RWPE2 (cell line): Measurements from ENCODE around the gene GFER.

Experiments used
- ATAC-seq: fragments of 200-7000 bp; cut with Tn5 transposase; 3 replicates; pipeline ENCODE4 v1.9.1; 2021; ENCODE audit warnings: low read depth
- DNase-seq: peaks from one replicate; pipeline ENCODE4 v3.0.0-alpha.2; 2020; ENCODE audit warnings: low spot score
- H3K27ac ChIP-seq: fragments of 450-650 bp; 2 replicates; pipeline ENCODE4 v1.5.1; 2017; ENCODE audit warnings: mild to moderate bottlenecking; ENCODE audit not compliant: poor library complexity, severe bottlenecking
- H3K27me3 ChIP-seq: fragments of 250-450 bp; sonication (Bioruptor Pico); 2 replicates; pipeline ENCODE4 v1.5.1; 2021; ENCODE audit warnings: mild to moderate bottlenecking, moderate library complexity; ENCODE audit not compliant: insufficient read depth, poor library complexity, severe bottlenecking
- H3K36me3 ChIP-seq: fragments of 250-450 bp; sonication (Bioruptor Pico); 2 replicates; pipeline ENCODE4 v1.5.1; 2020; ENCODE audit warnings: low read depth, mild to moderate bottlenecking, moderate library complexity
- H3K4me1 ChIP-seq: fragments of 250-450 bp; sonication (Bioruptor Pico); 2 replicates; pipeline ENCODE4 v1.5.1; 2021; ENCODE audit warnings: mild to moderate bottlenecking, moderate library complexity; ENCODE audit not compliant: insufficient read depth, poor library complexity, severe bottlenecking
- H3K4me3 ChIP-seq: fragments of 250-450 bp; sonication (Bioruptor Pico); 2 replicates; pipeline ENCODE4 v1.5.1; 2021; ENCODE audit warnings: mild to moderate bottlenecking, moderate library complexity; ENCODE audit not compliant: severe bottlenecking
- H3K9me3 ChIP-seq: fragments of 250-450 bp; sonication (Bioruptor Pico); 2 replicates; pipeline ENCODE4 v1.5.1; 2021; ENCODE audit warnings: mild to moderate bottlenecking, moderate library complexity; ENCODE audit not compliant: severe bottlenecking
- TF ChIP-seq, protein P1 (sequence below): fragments of 450-650 bp; IDR thresholded peaks from one replicate; pipeline ENCODE4 v1.5.1; 2017; ENCODE audit warnings: mild to moderate bottlenecking, moderate library complexity; ENCODE audit not compliant: poor library complexity, severe bottlenecking

The GFER gene

DNA sequence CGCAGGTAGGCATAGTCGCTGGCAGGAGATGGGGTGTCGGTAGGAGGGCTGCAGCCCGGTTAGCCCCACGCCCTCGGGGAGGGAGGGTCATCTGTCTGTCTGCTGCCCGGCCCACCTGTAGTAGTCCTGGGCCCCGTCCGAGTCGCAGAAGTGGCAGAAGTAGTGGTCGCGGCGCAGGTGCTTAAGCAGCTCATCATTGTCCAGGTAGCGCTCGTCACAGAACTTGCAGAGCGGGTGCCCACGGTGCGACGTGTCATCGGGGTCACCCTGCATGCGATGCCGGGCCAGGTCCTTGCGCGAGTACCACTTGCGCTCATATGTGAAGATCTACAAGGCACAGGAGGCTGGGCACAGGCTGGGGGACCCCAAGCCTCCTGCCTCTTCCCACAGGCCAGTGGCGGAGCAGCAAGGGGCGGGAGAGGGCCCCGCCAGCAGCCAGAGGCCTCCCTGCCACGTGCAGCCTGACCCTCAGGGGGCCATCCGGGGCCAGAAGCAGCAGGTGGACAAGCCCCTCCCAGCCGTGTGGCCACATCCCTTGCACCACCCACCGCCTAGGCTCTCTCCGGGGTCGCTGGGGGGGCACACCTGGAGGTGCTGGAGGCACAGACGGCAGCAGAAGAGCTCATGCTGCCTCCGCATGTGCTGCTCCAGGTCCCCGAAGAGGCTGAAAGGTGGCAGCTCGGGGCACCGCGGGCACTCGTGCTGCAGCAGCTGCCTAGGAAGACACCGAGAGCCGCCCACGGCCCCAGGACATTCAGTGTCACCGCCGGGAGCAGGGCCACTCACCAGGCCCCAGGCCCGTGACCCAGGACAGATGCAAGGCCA is 18.6 kb downstream of the GFER start:
- Histone ChIP-seq H3K27ac (no peak overlapping the region), H3K9me3 (no peaks in the 10 kb centered on the region), H3K27me3 (no peaks in the 10 kb centered on the region), H3K4me1 (peaks cover 6% of the 10 kb centered on the region), H3K4me3 (no peak overlapping the region), H3K36me3 (peaks cover 71% of the 10 kb centered on the region)
- ATAC-seq, result no peak
- TF ChIP-seq, protein P1, sequence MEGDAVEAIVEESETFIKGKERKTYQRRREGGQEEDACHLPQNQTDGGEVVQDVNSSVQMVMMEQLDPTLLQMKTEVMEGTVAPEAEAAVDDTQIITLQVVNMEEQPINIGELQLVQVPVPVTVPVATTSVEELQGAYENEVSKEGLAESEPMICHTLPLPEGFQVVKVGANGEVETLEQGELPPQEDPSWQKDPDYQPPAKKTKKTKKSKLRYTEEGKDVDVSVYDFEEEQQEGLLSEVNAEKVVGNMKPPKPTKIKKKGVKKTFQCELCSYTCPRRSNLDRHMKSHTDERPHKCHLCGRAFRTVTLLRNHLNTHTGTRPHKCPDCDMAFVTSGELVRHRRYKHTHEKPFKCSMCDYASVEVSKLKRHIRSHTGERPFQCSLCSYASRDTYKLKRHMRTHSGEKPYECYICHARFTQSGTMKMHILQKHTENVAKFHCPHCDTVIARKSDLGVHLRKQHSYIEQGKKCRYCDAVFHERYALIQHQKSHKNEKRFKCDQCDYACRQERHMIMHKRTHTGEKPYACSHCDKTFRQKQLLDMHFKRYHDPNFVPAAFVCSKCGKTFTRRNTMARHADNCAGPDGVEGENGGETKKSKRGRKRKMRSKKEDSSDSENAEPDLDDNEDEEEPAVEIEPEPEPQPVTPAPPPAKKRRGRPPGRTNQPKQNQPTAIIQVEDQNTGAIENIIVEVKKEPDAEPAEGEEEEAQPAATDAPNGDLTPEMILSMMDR, result no peak
- DNase-seq, result no peak

DNA sequence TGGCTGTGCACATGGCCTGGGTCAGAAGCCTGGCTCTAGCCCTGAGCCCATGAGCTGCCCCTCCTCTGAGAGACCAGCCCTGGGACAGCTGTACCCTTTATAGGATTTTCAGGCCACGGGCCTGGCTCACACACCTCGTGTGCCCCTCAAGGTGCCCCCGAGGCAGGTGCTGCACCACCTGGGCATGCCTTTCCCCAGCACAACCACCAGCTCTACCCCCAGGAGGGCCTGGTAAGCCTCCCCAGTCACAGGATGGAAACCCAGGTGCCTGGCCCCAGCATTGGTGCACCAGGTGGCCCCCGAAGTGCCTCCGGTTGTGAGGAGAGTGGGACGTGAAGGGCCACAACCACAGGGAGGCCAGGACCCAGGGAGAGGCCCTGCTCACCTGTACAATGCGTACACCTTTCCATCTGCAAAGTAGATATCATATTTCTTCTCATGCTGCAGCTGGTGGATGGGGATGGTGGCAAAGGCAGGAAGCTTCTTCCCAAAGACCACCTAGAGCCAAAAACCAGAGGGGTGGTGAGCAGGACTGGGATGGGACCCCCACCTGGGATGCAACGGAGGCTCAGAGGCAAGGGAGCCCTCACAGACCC is 19.3 kb downstream of the GFER start:
- no peak for DNase-seq
- TF ChIP-seq, protein P1, result no peak
- H3K36me3 ChIP-seq, result peaks cover 75% of the 10 kb centered on the region
- H3K9me3 ChIP-seq, result no peaks in the 10 kb centered on the region
- ATAC-seq, result no peak
- H3K27ac ChIP-seq, result no peak overlapping the region
- H3K27me3 ChIP-seq, result no peaks in the 10 kb centered on the region
- H3K4me1 ChIP-seq, result peaks cover 7% of the 10 kb centered on the region
- no peak overlapping the region for H3K4me3 ChIP-seq

DNA sequence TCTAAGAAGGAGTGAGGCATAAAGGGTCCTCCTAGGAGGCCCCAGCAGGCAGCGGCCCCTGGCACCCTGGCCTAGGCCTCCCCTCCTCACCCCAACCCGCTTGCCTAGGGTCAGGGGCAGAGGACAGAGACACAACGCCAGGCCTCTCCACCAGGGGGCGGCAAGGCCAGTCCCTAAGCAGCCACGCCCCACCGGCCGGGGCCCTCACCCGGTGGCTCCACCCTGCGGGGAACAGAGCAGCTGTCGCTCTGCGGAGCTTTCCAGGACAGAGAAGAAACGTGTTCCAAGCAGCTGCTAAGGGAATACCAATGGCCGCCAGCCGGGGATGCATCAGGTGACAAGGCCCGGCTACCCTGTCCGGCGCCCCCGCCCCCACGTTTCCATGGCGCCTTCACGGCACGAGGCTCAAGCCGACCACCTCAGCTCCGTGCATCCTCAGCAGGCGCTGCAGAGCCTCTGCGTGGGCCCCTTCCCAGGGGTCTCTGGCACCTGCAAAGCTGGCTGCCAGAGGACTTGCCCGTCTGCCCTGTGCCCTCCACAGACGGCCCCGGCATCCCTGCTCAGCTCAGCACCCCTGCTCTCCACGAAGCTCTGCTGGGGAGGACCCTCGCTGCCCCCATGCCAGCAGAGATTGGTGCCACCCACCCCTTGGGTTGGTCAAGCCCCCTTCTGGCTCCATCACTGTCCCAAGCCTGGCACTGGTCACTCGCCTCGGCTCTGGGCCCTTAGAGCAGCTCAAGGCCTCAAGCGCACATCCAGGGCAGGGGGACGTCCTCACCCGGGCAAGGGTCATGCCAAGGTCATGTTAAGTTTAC is 20.0 kb downstream of the GFER start:
- peaks cover 7% of the 10 kb centered on the region for H3K4me1 ChIP-seq
- DNase-seq (no peak), ATAC-seq (peak; percentile 41)
- peaks cover 79% of the 10 kb centered on the region for H3K36me3 ChIP-seq
- H3K27ac ChIP-seq, result no peak overlapping the region
- TF ChIP-seq, protein P1, result peak; percentile 82
- no peaks in the 10 kb centered on the region for H3K9me3 ChIP-seq
- no peak overlapping the region for H3K4me3 ChIP-seq
- H3K27me3 ChIP-seq, result no peaks in the 10 kb centered on the region

DNA sequence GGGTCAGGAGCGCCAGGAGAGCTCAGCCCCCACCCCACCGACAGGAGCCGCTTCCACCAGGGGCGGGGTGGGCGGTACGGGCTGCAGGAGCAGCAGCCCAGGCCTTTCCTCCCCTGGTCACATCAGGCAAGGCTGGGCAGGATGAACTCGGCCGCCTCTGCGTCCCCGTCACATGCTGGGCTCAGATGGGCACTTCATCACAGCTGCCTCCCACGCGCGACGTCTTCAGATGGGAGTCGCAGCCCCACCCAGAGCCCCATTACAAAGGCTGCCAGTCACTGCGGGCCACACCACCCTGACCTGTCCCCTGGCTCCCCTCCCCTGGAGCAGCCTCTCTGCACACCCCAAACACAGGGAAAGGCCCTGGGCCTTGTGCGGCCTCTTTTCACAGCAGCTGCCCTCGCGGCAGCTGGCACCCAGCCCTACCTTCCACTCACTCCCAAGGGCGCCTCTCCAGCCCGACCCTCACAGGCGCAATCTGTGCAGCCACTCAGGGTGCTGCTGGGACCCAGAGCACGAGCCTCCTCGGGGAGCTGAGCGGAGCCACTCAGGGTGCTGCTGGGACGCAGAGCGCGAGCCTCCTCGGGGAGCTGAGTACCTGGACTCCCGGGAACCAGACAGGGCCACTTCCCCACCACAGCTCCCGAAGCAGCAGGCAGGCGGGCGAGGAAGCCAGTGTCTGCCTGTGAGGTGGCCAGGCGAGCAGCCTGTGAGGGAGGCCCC is 21.0 kb downstream of the GFER start:
- Histone ChIP-seq H3K27ac (no peak overlapping the region), H3K4me1 (peaks cover 7% of the 10 kb centered on the region), H3K4me3 (no peak overlapping the region), H3K27me3 (no peaks in the 10 kb centered on the region), H3K9me3 (no peaks in the 10 kb centered on the region), H3K36me3 (peaks cover 70% of the 10 kb centered on the region)
- DNase-seq (no peak), ATAC-seq (no peak)
- TF ChIP-seq, protein P1, result no peak
